Measurements from ENCODE around the gene ZBTB20. TPM values are rescaled to one million over a fixed set of nuclear protein-coding genes. Genes with fewer than 3 reads are reported as not detected.

Gene ZBTB20
- total and polyA plus RNA-seq, 4 donors: 0.74 to 77.1 (median 27.9) TPM

DNA sequence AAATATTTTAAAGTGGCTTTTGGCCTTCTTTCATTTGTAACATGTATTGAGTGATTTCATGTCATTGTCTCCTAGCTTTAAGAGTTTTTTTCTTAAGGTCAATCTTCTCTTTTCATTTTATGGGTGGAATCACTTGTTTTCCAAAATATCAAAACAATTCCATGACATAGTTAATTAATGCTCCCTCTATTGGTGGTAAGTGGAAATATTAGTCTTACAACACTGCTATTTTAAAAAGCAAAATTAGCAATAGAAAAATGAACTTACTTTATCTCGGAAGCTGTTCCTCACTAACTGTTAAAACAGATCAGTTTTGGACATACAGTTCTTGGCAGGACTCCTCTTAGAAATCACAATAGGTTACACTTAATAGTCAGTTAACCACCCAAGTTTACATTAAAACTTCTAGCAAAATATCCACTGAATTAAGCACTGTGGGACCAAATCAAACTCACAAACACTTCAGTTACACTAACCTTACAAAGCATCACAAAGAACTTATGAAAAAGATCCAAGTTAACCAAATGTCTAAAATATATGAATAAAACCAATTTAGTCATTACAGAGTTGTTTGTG lies 810.9 kb downstream of the ZBTB20 start:
- Histone ChIP-seq H3K4me3 (no peak overlapping the region), H3K36me3 (ENCODE audit: control insufficient read depth in 4 of 4, insufficient read depth in 4 of 4, low read length in 4 of 4) (peaks cover 0 to 15% (median 5%) of the 10 kb centered on the region in 4 donors), H3K27ac (ENCODE audit: low read depth in 1 of 2, low read length in 1 of 2) (no peak overlapping the region), H3K9ac (ENCODE audit: insufficient read depth in 1 of 2, low read length in 2 of 2) (no peak overlapping the region), H3K9me3 (ENCODE audit: control insufficient read depth in 4 of 4, insufficient read depth in 3 of 4, low read length in 3 of 4) (no peaks in the 10 kb centered on the region), H3K27me3 (ENCODE audit: control insufficient read depth in 3 of 3, insufficient read depth in 3 of 3, low read length in 2 of 3) (no peaks in the 10 kb centered on the region), H3K4me1 (ENCODE audit: control insufficient read depth in 5 of 5, insufficient read depth in 5 of 5, low read length in 5 of 5) (peaks cover 0 to 6% (median 0%) of the 10 kb centered on the region in 5 donors)
- peak in 2 of 3 donors; percentile 8 to 10 for DNase-seq
- WGBS, 2 donors: 88 to 95% methylated on average over 1 of the region's 1 CpG
- ATAC-seq (ENCODE audit: insufficient read depth, low FRiP score): no peak
- TF ChIP-seq, protein P1, sequence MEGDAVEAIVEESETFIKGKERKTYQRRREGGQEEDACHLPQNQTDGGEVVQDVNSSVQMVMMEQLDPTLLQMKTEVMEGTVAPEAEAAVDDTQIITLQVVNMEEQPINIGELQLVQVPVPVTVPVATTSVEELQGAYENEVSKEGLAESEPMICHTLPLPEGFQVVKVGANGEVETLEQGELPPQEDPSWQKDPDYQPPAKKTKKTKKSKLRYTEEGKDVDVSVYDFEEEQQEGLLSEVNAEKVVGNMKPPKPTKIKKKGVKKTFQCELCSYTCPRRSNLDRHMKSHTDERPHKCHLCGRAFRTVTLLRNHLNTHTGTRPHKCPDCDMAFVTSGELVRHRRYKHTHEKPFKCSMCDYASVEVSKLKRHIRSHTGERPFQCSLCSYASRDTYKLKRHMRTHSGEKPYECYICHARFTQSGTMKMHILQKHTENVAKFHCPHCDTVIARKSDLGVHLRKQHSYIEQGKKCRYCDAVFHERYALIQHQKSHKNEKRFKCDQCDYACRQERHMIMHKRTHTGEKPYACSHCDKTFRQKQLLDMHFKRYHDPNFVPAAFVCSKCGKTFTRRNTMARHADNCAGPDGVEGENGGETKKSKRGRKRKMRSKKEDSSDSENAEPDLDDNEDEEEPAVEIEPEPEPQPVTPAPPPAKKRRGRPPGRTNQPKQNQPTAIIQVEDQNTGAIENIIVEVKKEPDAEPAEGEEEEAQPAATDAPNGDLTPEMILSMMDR (IDR thresholded peaks at IDR 0.05; ENCODE audit: control extremely low read depth, extremely low read depth): no peak

DNA sequence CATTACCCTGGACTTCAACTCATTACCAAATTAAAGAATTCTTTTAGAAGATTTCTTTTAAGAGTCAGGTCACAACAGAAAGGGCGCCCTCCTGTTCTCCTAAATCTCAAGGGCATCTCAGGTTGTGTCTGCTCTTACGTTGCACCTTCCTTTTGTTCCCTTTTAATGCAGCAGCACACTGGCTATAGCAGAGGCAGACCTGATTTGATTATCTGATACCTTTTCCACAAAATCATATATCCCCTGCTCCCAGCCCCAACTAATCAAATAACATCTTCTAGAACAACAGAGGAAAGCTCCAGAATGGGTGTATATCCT lies 813.2 kb downstream of the ZBTB20 start:
- no peak for ATAC-seq (ENCODE audit: insufficient read depth, low FRiP score)
- H3K27ac ChIP-seq (ENCODE audit: low read depth in 1 of 2, low read length in 1 of 2): no peak overlapping the region
- TF ChIP-seq, protein P1 (IDR thresholded peaks at IDR 0.05; ENCODE audit: control extremely low read depth, extremely low read depth): no peak
- no peak for DNase-seq
- H3K9me3 ChIP-seq (ENCODE audit: control insufficient read depth in 4 of 4, insufficient read depth in 3 of 4, low read length in 3 of 4): no peaks in the 10 kb centered on the region
- no peaks in the 10 kb centered on the region for H3K27me3 ChIP-seq (ENCODE audit: control insufficient read depth in 3 of 3, insufficient read depth in 3 of 3, low read length in 2 of 3)
- H3K36me3 ChIP-seq (ENCODE audit: control insufficient read depth in 4 of 4, insufficient read depth in 4 of 4, low read length in 4 of 4): peaks cover 0 to 13% (median 3%) of the 10 kb centered on the region in 4 donors
- no peak overlapping the region for H3K4me3 ChIP-seq
- H3K4me1 ChIP-seq (ENCODE audit: control insufficient read depth in 5 of 5, insufficient read depth in 5 of 5, low read length in 5 of 5): peaks cover 0 to 6% (median 0%) of the 10 kb centered on the region in 5 donors
- 98 to 100% methylated on average over 2 of the region's 2 CpGs for WGBS, 2 donors
- no peak overlapping the region for H3K9ac ChIP-seq (ENCODE audit: insufficient read depth in 1 of 2, low read length in 2 of 2)

DNA sequence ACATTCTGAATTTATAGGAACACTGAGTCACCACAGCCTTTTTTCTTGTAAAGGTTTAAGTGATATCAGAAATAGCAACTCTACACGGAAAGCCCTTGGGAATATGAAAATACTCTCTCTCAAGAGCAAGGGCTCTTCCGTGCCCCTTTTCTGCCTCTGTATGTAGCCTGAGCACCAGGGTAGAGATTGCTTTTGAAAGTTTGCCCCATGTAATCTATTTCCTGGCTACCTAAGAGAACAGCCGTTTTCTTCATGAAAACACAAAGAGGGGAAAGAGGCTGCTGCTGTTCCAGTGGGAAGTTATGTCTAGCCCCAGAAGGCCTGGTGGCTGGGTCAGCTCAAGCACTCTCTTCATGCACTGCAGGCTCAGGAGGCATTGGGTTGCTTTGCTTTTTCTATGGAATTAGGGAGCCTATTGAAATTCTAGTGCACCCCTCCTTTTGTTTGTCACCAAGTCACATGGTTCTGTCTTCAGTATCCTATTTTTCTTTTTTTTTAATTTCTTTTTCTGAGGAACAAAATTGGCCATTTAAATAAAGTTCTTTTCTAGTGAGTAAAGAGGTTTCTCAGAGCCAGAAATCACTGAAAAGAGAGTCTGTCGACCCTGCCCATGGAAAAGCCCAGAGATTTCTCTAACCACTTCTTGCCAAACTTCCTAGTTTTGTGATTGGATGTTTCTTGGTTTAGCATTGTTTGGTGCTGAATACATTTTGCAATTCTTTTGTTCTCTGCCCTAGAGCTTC lies 813.7 kb downstream of the ZBTB20 start:
- TF ChIP-seq, protein P1 (IDR thresholded peaks at IDR 0.05; ENCODE audit: control extremely low read depth, extremely low read depth): no peak
- Histone ChIP-seq H3K27me3 (ENCODE audit: control insufficient read depth in 3 of 3, insufficient read depth in 3 of 3, low read length in 2 of 3) (no peaks in the 10 kb centered on the region), H3K9me3 (ENCODE audit: control insufficient read depth in 4 of 4, insufficient read depth in 3 of 4, low read length in 3 of 4) (no peaks in the 10 kb centered on the region), H3K4me3 (no peak overlapping the region), H3K36me3 (ENCODE audit: control insufficient read depth in 4 of 4, insufficient read depth in 4 of 4, low read length in 4 of 4) (peaks cover 0 to 13% (median 2%) of the 10 kb centered on the region in 4 donors), H3K9ac (ENCODE audit: insufficient read depth in 1 of 2, low read length in 2 of 2) (no peak overlapping the region), H3K4me1 (ENCODE audit: control insufficient read depth in 5 of 5, insufficient read depth in 5 of 5, low read length in 5 of 5) (peaks cover 0 to 6% (median 0%) of the 10 kb centered on the region in 5 donors), H3K27ac (ENCODE audit: low read depth in 1 of 2, low read length in 1 of 2) (no peak overlapping the region)
- no peak for ATAC-seq (ENCODE audit: insufficient read depth, low FRiP score)
- WGBS, 2 donors: 77 to 78% methylated on average over 4 of the region's 4 CpGs
- DNase-seq: no peak
